LNCaP clone FGC (cell line): ENCODE measurements around the gene EEFSEC.

Experiments used
- DNase-seq: peaks from one replicate; pipeline ENCODE4 v3.0.0-alpha.2; 2011; ENCODE audit warnings: low read depth
- H3K4me3 ChIP-seq: 2 replicates; pipeline ENCODE4 v1.5.1; 2011; ENCODE audit warnings: mild to moderate bottlenecking, low read depth, low read length, control low read depth
- TF ChIP-seq, protein P1 (sequence below): IDR thresholded peaks from 2 replicates; pipeline ENCODE4 v1.5.1; 2012; ENCODE audit warnings: mild to moderate bottlenecking; ENCODE audit not compliant: control insufficient read depth, insufficient read depth; ENCODE audit errors: extremely low read depth

Gene EEFSEC

DNA sequence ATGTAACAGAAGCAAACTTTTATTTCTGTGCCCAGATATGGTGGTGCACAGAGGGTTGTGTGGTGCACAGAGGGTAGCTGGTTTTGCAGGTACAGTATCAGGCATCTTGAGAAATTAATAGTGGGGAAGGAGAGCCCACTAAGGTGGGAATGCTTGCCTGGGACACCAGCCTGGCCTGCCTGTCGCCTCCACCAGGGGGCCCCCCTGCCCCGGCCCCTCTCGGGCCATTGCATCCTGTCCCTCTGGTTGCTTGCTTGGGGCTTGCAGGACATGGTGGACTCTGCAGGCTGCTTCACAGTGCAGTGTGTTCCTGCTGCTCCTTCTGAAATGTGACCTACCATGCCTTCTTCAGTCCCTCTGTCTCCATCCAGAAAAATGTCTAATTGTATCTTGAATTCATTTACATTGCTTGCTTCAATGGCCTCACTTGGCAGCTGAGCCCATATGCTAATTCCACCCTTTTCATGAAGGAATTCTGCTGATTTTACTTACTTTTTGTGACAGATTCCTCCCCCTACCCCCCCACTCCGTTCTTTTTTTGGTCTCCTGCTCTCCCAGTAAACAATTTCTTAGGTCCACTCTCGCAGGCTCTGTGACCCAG is 73.6 kb downstream of the EEFSEC start:
- TF ChIP-seq, protein P1, sequence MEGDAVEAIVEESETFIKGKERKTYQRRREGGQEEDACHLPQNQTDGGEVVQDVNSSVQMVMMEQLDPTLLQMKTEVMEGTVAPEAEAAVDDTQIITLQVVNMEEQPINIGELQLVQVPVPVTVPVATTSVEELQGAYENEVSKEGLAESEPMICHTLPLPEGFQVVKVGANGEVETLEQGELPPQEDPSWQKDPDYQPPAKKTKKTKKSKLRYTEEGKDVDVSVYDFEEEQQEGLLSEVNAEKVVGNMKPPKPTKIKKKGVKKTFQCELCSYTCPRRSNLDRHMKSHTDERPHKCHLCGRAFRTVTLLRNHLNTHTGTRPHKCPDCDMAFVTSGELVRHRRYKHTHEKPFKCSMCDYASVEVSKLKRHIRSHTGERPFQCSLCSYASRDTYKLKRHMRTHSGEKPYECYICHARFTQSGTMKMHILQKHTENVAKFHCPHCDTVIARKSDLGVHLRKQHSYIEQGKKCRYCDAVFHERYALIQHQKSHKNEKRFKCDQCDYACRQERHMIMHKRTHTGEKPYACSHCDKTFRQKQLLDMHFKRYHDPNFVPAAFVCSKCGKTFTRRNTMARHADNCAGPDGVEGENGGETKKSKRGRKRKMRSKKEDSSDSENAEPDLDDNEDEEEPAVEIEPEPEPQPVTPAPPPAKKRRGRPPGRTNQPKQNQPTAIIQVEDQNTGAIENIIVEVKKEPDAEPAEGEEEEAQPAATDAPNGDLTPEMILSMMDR, result peak; percentile 43
- H3K4me3 ChIP-seq, result no peak overlapping the region
- DNase-seq, result no peak

DNA sequence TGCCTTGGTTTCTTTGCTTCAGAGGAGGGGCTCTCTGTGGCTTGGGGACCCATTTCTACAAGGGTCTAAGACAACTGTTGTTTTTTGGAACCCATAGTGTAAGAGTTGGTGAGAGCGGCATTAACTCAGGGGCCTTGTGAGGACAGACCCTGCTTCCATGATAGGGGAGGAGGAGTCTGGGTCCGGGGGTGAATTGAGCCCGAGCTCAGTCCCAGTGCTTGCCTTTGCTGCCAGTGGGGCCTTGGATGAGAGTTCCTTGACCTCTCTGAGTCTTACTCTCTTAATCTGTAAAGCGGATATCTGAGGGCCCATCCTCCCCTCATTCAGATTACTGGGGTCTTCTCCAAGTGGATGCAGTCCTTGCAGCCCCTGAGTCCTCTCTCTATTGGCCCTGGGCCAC is 74.2 kb downstream of the EEFSEC start:
- no peak for DNase-seq
- no peak overlapping the region for H3K4me3 ChIP-seq
- TF ChIP-seq, protein P1, result no peak

DNA sequence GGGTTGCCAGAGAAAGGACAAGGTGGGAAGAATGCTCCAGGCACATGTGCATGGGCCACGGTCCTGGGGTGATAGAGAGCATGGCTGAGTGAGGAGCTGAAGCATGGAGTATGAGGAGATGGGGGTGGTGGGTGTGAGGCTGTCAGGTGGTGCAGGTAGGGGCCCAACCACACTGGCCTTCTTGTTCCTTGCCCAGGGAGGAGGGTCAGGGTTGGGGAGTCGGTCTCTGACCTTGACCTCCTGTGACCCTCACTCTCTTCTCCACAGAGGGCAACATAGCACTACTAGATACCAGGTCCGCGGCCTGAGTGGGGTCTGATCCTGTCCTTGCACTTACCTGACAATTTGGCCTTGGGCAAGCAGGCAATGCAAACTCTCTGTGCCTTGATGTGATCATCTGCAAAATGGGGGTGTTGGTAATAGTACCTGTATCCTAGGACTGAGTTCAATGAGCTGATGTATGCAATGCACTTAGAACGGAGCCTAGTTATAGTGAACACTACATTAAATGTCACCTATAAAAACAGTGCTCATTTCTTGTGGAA is 75.2 kb downstream of the EEFSEC start:
- DNase-seq, result no peak
- TF ChIP-seq, protein P1, result no peak
- H3K4me3 ChIP-seq, result no peak overlapping the region

DNA sequence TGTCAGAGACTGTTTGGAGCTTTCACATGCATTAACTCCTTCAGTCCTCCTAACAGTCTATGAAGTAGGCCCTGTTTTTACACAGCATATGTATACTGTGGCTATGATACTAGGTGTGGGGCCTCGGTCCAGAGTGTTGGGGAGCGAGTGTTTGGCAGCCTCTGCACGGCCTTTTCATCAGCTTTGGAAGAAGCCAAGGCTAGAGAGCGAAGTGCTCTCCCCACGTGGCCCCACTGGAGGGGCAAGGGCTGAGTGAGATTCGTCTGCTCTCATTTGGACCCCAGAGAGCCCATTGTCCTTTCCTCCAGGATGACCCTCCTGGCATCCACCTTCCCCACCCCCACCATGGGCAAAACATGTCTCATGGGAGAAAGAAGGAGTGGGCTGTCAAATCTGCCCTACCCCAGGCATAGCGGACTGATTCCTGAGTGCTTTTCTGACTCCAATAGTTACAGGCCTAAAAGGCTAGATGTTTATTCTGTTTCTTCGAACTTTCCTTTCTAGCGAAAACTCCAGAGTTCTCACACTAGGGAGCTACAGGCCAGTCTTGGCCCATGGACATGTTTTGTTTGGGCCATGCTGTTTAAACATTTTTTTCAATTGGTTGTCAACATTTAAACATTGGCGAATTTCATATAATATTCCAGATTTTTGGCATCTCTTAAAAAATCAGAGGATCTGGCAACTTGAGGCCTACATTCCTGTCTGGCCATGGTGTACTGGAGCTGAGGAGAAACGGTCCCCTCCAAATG is 76.0 kb downstream of the EEFSEC start:
- no peak overlapping the region for H3K4me3 ChIP-seq
- TF ChIP-seq, protein P1, result no peak

DNA sequence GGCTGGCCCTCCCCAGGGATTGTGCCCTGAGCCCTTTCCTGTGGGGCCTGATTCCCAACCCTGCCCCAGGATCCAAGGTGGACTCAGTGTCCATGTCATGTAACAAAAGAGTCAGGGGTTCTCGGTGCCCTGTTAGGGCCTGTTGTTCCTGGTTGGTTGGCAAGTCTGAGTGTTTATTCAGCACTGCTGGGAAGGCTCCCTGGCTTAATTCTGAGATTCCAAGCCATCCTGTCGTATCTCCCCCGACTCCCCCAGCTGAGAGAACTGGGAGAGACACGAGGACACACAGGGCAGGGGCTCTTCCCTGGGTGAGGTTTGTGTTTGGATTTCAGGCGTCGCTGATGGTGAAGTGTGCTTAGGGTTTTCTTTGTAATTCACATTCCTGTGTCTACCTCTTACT is 78.3 kb downstream of the EEFSEC start:
- TF ChIP-seq, protein P1, result no peak
- no peak overlapping the region for H3K4me3 ChIP-seq
- DNase-seq, result no peak

More for the DNA sequence above, 76.0 kb downstream of the EEFSEC start:
- DNase-seq, result no peak

DNA sequence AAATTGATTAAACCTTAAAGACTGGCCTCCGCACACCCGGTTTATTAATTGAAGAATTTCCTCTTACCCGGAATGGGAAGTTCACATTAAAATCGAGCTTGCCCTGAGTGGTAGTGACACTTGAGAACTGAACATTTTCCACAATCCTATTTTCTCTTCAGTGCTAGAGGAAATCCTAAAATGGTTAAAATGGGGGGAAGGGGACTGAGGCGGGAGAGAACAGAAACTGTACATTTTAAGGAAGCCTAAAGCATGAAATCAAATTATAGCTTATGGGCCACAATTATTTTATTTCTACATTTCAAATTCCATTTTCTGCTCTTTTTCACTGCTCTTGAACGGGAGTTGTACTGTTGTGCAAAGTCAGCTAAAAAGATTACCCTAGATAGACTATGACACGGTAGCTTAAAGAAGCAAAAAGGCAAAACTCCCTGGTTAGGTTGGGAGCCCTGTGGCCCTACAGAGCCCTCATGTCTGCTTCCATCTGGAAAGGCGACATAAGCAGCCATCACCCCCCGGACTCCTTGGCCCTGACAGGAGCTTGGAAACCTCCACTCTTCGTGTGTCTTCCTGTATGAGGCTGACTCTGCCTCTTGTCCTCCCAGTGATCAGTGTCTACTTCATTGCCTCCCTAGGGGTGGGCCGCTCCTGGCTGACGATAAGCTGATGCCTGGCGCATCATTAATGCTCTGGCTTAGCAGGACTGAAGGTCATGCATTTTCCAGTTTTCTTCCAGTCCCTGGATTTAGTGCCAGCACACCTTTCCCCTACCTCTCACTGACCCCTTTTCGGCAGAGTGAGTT is 79.3 kb downstream of the EEFSEC start:
- no peak for DNase-seq
- TF ChIP-seq, protein P1, result no peak
- no peak overlapping the region for H3K4me3 ChIP-seq
